ENCODE data around the gene RDH12.

The RDH12 gene

GRCh38 chr14:67766035-67766680, 64.5 kb downstream of the RDH12 start:
- no peak for DNase-seq (ENCODE audit: extremely low read depth, low read depth)
- TF ChIP-seq CTCF (IDR thresholded peaks at IDR 0.05; ENCODE audit: low read depth, low read length, missing control alignments) = no peak

GRCh38 chr14:67768219-67768618, 66.5 kb downstream of the RDH12 start:
- H3K4me3 ChIP-seq (replicated peaks; ENCODE audit: low read depth, low read length) = no peak overlapping the region
- DNase-seq (ENCODE audit: extremely low read depth, low read depth) = no peak
- no peak for TF ChIP-seq CTCF (IDR thresholded peaks at IDR 0.05; ENCODE audit: low read depth, low read length, missing control alignments)

More at GRCh38 chr14:67766035-67766680, 64.5 kb downstream of the RDH12 start:
- no peak overlapping the region for H3K4me3 ChIP-seq (replicated peaks; ENCODE audit: low read depth, low read length)

- H3K4me3 ChIP-seq (replicated peaks; ENCODE audit: low read depth, low read length) = no peak overlapping the region
- no peak for DNase-seq (ENCODE audit: extremely low read depth, low read depth)
- TF ChIP-seq CTCF (IDR thresholded peaks at IDR 0.05; ENCODE audit: low read depth, low read length, missing control alignments) = no peak
Measured at GRCh38 chr14:67773844-67774377, 72.2 kb downstream of the RDH12 start.

- H3K4me3 ChIP-seq (replicated peaks; ENCODE audit: low read depth, low read length) = no peak overlapping the region
- no peak for DNase-seq (ENCODE audit: extremely low read depth, low read depth)
- no peak for TF ChIP-seq CTCF (IDR thresholded peaks at IDR 0.05; ENCODE audit: low read depth, low read length, missing control alignments)
Measured at GRCh38 chr14:67776653-67777322, 75.1 kb downstream of the RDH12 start.

GRCh38 chr14:67778792-67779191, 77.1 kb downstream of the RDH12 start:
- TF ChIP-seq CTCF (IDR thresholded peaks at IDR 0.05; ENCODE audit: low read depth, low read length, missing control alignments) = no peak
- no peak overlapping the region for H3K4me3 ChIP-seq (replicated peaks; ENCODE audit: low read depth, low read length)
- DNase-seq (ENCODE audit: extremely low read depth, low read depth) = no peak

- DNase-seq (ENCODE audit: extremely low read depth, low read depth) = no peak
- no peak overlapping the region for H3K4me3 ChIP-seq (replicated peaks; ENCODE audit: low read depth, low read length)
- no peak for TF ChIP-seq CTCF (IDR thresholded peaks at IDR 0.05; ENCODE audit: low read depth, low read length, missing control alignments)
Measured at GRCh38 chr14:67782090-67782489, 80.4 kb downstream of the RDH12 start.
